OCI-LY1 (cell line): ENCODE measurements around the gene DGCR8.

Source experiments
- EZH2 ChIP-seq: fragments of 200-600 bp; sonication (generic), shearing (Covaris generic); IDR thresholded peaks from 2 replicates; pipeline ENCODE4 v1.8.0; 2017; ENCODE audit warnings: borderline replicate concordance, mixed run types, mild to moderate bottlenecking, antibody characterized with exemption, low read length, moderate library complexity, mixed read lengths
- TF ChIP-seq, protein P1 (sequence below): fragments of 200-600 bp; sonication (generic), shearing (Covaris generic); IDR thresholded peaks from 2 replicates; pipeline ENCODE4 v1.5.1; 2017; ENCODE audit warnings: mild to moderate bottlenecking, antibody characterized with exemption, low read length, moderate library complexity, mixed read lengths

- TF ChIP-seq, protein P1, sequence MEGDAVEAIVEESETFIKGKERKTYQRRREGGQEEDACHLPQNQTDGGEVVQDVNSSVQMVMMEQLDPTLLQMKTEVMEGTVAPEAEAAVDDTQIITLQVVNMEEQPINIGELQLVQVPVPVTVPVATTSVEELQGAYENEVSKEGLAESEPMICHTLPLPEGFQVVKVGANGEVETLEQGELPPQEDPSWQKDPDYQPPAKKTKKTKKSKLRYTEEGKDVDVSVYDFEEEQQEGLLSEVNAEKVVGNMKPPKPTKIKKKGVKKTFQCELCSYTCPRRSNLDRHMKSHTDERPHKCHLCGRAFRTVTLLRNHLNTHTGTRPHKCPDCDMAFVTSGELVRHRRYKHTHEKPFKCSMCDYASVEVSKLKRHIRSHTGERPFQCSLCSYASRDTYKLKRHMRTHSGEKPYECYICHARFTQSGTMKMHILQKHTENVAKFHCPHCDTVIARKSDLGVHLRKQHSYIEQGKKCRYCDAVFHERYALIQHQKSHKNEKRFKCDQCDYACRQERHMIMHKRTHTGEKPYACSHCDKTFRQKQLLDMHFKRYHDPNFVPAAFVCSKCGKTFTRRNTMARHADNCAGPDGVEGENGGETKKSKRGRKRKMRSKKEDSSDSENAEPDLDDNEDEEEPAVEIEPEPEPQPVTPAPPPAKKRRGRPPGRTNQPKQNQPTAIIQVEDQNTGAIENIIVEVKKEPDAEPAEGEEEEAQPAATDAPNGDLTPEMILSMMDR, result no peak
- no peak for TF ChIP-seq EZH2
Measured at GRCh38 chr22:20031732-20032406, 48.2 kb upstream of the DGCR8 start.
